Mucosa of stomach (tissue), 1 donor: Measurements from ENCODE around the gene MAP2K3.

Experiments used
- H3K27me3 ChIP-seq: one replicate; pipeline ENCODE4 v1.7.0; 2013; ENCODE audit warnings: mild to moderate bottlenecking, low read length; ENCODE audit not compliant: control insufficient read depth, insufficient read depth
- H3K36me3 ChIP-seq: one replicate; pipeline ENCODE4 v1.7.0; 2013; ENCODE audit warnings: low read length; ENCODE audit not compliant: control insufficient read depth, insufficient read depth
- H3K4me1 ChIP-seq: one replicate; pipeline ENCODE4 v1.7.0; 2013; ENCODE audit warnings: mild to moderate bottlenecking, low read length; ENCODE audit not compliant: control insufficient read depth, insufficient read depth
- H3K4me3 ChIP-seq: one replicate; pipeline ENCODE4 v1.7.0; 2013; ENCODE audit warnings: low read length
- H3K9ac ChIP-seq: one replicate; pipeline ENCODE4 v1.7.0; 2013; ENCODE audit warnings: mild to moderate bottlenecking, low read length, moderate library complexity
- H3K9me3 ChIP-seq: one replicate; pipeline ENCODE4 v1.7.0; 2013; ENCODE audit warnings: mild to moderate bottlenecking, low read length, moderate library complexity; ENCODE audit not compliant: control insufficient read depth
- donor health status: Pancreatic carcinoma.

The MAP2K3 gene

GRCh38 chr17:21351366-21352065 is 67.0 kb downstream of the MAP2K3 start:
- Histone ChIP-seq H3K36me3 (no peaks in the 10 kb centered on the region), H3K27me3 (no peaks in the 10 kb centered on the region), H3K4me3 (no peak overlapping the region), H3K9me3 (no peaks in the 10 kb centered on the region), H3K4me1 (peaks cover 6% of the 10 kb centered on the region), H3K9ac (no peak overlapping the region)

DNA sequence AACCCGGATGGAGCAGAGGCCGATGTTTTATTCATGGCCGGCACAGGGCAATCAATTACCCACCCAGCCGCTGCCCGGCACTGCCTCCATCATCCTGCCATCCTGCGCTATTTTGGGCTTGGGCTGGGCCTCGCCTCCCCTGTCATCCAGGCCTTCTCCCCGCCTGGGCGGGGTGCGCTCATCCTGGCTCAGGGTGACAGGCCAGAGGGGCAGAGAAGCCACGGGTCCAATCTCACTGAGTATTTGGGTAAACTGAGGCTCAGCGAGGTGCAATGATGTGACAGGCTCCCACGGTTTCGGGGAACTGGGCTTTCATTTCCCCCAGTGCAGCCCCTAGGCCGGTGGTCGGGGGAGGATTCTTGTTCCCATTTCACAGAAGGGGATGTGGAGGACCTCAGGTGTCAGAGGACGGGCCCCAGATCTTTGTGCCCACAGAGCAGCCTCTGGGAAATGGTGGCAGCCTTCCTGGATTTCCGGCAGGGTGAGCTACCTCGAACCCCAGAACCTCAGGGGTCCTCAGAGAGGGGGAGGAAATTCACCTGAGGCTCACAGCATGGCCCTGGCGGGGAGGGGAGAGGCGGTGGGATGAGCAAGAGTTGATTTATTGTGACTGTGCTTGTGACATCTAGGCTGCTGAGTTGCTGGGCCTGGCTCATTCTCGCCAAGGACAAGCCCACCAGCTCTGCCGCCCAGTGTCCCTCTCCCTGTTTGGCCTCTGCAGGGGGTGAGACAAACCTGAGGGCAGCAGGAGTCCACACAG is 67.9 kb downstream of the MAP2K3 start:
- no peaks in the 10 kb centered on the region for H3K36me3 ChIP-seq
- no peaks in the 10 kb centered on the region for H3K27me3 ChIP-seq
- no peak overlapping the region for H3K9ac ChIP-seq
- no peaks in the 10 kb centered on the region for H3K4me1 ChIP-seq
- H3K9me3 ChIP-seq = no peaks in the 10 kb centered on the region
- no peak overlapping the region for H3K4me3 ChIP-seq

DNA sequence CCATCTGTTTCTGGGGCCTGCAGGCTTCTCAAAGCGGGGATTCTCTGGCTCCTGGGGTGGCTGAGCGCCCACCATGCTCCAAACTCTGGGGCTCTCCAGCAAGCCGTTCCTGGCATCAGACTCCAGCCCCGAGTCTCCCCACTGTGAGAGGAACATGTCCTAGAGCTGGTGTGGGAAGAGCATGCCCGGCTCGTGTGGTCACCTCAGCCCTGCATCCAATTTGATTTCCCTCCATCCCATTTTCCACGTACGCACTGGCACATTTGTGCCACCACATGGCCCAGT is 68.4 kb downstream of the MAP2K3 start:
- Histone ChIP-seq H3K9ac (no peak overlapping the region), H3K4me1 (no peaks in the 10 kb centered on the region), H3K27me3 (no peaks in the 10 kb centered on the region), H3K9me3 (no peaks in the 10 kb centered on the region), H3K36me3 (no peaks in the 10 kb centered on the region), H3K4me3 (no peak overlapping the region)

DNA sequence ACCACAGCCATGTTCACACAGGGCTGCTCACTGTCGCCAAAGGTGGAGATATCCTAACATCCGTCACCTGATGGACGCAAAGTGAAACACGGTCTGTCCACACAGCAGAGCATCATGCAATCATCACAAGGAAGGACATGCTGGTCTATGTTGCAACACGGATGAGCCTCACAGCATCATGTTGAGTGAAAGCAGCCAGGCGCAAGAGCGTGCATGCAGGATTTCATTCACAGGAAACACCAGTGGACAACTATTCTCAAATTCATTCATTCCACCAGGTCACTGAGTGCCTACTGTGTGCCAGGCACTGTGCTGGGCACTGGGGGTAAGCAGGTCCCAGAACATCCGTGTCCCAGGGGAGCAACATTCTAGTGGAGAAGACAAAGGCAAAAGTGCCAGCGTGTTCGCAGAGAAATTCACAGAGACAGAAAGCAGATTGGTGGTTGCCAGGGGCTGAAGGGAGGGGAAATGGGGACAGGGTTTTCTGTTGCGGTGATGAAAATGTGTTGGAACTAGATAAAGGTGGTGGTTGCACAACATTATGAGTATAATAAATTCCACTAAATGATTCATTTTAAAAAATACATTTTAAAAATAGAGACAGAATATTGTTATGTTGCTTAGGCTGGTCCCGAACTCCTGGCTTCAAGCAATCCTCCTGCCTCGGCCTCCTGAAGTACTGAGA is 69.0 kb downstream of the MAP2K3 start:
- no peak overlapping the region for H3K9ac ChIP-seq
- no peaks in the 10 kb centered on the region for H3K9me3 ChIP-seq
- H3K4me1 ChIP-seq = no peaks in the 10 kb centered on the region

DNA sequence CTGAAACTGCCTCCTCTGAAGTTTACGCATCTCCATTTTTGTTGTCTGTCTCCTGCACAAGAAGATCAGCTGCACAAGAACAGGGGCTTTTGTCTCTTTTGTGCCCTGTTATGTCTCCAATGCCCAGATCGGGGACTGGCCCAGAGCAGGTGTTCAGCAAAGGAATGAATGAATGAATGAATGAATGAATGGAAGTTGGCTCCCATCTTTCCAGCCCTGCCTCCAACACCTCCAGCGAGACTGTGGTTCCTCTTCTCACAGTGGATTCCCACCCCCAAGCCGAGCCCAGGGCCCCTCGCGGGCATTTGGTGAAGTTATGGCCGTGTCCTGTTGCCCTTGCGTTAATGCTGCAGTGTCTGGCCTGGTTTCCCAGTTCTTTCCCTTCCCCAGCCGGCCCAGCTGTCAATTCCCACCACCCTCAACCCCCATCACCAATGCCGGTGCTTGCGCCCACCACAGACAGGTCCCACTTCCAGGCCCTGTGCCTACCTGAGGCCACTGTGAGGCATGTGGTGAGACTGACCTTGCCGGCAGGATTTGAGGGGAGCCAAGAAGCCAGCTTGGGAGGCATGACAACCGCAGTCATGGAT is 70.4 kb downstream of the MAP2K3 start:
- H3K4me3 ChIP-seq = no peak overlapping the region
- H3K36me3 ChIP-seq = no peaks in the 10 kb centered on the region
- H3K9ac ChIP-seq = no peak overlapping the region
- H3K4me1 ChIP-seq = peaks cover 13% of the 10 kb centered on the region
- no peaks in the 10 kb centered on the region for H3K9me3 ChIP-seq
- no peaks in the 10 kb centered on the region for H3K27me3 ChIP-seq

More for the DNA sequence above, 69.0 kb downstream of the MAP2K3 start:
- Histone ChIP-seq H3K36me3 (no peaks in the 10 kb centered on the region), H3K4me3 (no peak overlapping the region), H3K27me3 (no peaks in the 10 kb centered on the region)

- no peak overlapping the region for H3K9ac ChIP-seq
- no peak overlapping the region for H3K4me3 ChIP-seq
- no peaks in the 10 kb centered on the region for H3K9me3 ChIP-seq
- no peaks in the 10 kb centered on the region for H3K27me3 ChIP-seq
- H3K4me1 ChIP-seq = peaks cover 13% of the 10 kb centered on the region
- H3K36me3 ChIP-seq = no peaks in the 10 kb centered on the region
Measured at GRCh38 chr17:21355586-21355985, 71.1 kb downstream of the MAP2K3 start.

GRCh38 chr17:21356537-21357127 is 72.1 kb downstream of the MAP2K3 start:
- no peak overlapping the region for H3K4me3 ChIP-seq
- no peaks in the 10 kb centered on the region for H3K9me3 ChIP-seq
- H3K9ac ChIP-seq = no peak overlapping the region
- H3K4me1 ChIP-seq = peaks cover 13% of the 10 kb centered on the region
- H3K27me3 ChIP-seq = no peaks in the 10 kb centered on the region
- no peaks in the 10 kb centered on the region for H3K36me3 ChIP-seq

DNA sequence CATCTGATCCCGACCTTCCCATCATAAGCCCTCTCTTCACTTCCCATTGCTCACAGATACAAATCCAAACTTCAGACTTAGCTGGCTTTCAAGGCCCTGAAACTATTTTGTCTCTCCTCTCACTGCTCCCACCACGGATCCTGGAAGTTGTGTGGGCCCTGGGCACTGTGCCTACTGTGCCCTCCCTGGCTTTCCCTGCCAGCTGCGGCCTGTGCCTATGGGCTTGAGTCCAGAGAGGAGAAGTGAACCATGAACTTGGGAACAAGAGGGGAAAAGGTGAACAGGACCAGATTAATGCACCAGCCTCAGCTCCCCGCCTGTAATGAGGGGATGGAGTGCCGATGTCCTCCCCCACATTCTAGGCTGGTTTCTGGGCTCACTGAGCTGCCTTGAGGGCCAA is 72.8 kb downstream of the MAP2K3 start:
- Histone ChIP-seq H3K9ac (no peak overlapping the region), H3K4me3 (no peak overlapping the region), H3K9me3 (no peaks in the 10 kb centered on the region), H3K4me1 (peaks cover 13% of the 10 kb centered on the region), H3K36me3 (no peaks in the 10 kb centered on the region), H3K27me3 (no peaks in the 10 kb centered on the region)

- peaks cover 13% of the 10 kb centered on the region for H3K4me1 ChIP-seq
- no peak overlapping the region for H3K4me3 ChIP-seq
- no peak overlapping the region for H3K9ac ChIP-seq
- no peaks in the 10 kb centered on the region for H3K9me3 ChIP-seq
- no peaks in the 10 kb centered on the region for H3K36me3 ChIP-seq
- no peaks in the 10 kb centered on the region for H3K27me3 ChIP-seq
Measured at GRCh38 chr17:21357696-21358656, 73.5 kb downstream of the MAP2K3 start.

DNA sequence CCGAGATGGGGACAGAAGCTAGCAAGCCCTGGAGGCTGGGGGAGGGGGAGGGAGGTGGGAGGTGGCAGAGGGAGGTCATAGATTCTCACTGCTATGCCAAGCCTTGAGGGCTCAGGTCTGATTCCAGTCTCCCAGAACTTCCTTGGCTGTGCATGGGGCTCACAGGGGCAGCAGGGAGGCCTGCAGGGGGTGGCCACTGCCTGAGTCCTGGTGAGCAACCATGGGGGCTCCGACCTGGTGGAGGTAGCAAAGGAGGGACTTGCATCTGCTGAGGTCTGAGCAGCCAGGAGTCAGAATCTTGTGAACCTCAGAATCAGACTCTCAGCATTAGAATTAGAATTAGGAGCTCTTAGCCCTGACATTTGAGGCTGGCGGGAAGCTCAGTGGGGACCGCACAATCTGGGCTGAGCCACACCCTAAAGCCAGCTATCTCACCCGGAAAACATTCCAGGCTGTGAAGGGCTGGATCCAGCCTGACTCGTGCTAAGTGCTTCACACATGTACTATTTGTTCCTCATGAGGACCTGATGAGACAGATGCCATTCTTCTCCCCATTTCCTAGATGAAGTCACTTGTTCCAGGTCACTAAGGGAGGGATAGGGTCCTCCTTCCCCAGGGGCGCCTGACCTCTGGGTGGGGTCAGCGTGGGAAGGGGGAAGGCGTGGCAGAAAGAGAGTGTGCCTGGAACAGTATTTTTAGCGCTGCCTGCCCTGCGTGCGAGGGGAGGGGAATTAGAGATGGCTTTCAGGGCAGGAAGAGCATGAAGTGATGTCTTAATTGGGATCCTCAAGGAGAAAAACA is 74.4 kb downstream of the MAP2K3 start:
- Histone ChIP-seq H3K36me3 (no peaks in the 10 kb centered on the region), H3K9me3 (no peaks in the 10 kb centered on the region), H3K4me1 (peaks cover 13% of the 10 kb centered on the region), H3K27me3 (no peaks in the 10 kb centered on the region), H3K4me3 (no peak overlapping the region), H3K9ac (no peak overlapping the region)

GRCh38 chr17:21359483-21359840 is 75.0 kb downstream of the MAP2K3 start:
- no peaks in the 10 kb centered on the region for H3K36me3 ChIP-seq
- H3K9ac ChIP-seq = no peak overlapping the region
- H3K9me3 ChIP-seq = no peaks in the 10 kb centered on the region
- no peaks in the 10 kb centered on the region for H3K27me3 ChIP-seq
- peaks cover 13% of the 10 kb centered on the region for H3K4me1 ChIP-seq
- no peak overlapping the region for H3K4me3 ChIP-seq
